Peyer's patch (tissue), 4 donors: ENCODE measurements around the gene ANKIB1.

Source experiments
- CTCF ChIP-seq, 6 experiments: fragments of 450-650 bp in 4 of 6; fragments of 200-600 bp in 2 of 6; sonication (generic) in 1 of 6; IDR thresholded peaks; one replicate each; pipeline ENCODE4 v1.5.1; 2017 to 2019; ENCODE audit warnings: antibody characterized with exemption in 6 of 6, mild to moderate bottlenecking in 3 of 6, moderate library complexity in 1 of 6
- POLR2A ChIP-seq, 2 donors: fragments of 450-650 bp; IDR thresholded peaks; one replicate each; pipeline ENCODE4 v1.5.1; 2017; ENCODE audit warnings: antibody characterized with exemption in 2 of 2, mild to moderate bottlenecking in 2 of 2, moderate library complexity in 2 of 2

GRCh38 chr7:92226981-92227380 is 18.8 kb upstream of the ANKIB1 start:
- TF ChIP-seq CTCF (IDR thresholded peaks at IDR 0.05) (no peak), POLR2A (IDR thresholded peaks at IDR 0.05) (no peak)
